Measurements from ENCODE around the gene UQCC5.

The UQCC5 gene

GRCh38 chr3:52574056-52574965, 37.9 kb downstream of the UQCC5 start:
- DNase-seq, result no peak
